ENCODE results near the gene SKP1.

GRCh38 chr5:134138416-134139376, 38.1 kb downstream of the SKP1 start:
- TF ChIP-seq CTCF (IDR thresholded peaks at IDR 0.05), result no peak
- TF ChIP-seq ZFX (IDR thresholded peaks at IDR 0.05; ENCODE audit: borderline replicate concordance), result no peak
